Activated T-helper 1 cell treated with anti-CD3 and anti-CD28 coated beads, Interleukin-2, amount 50 U/mL, for 16 hours (primary cell): ENCODE measurements around the gene RIPOR2.
A peak's percentile ranks its signal among the peaks of the same experiment; 100 is the strongest.

Experiments
- DNase-seq, 2 donors: peaks; one replicate each; pipeline ENCODE4 v3.0.0-alpha.2; 2020; ENCODE audit warnings: low read depth in 1 of 2, low spot score in 1 of 2

The RIPOR2 gene

DNA sequence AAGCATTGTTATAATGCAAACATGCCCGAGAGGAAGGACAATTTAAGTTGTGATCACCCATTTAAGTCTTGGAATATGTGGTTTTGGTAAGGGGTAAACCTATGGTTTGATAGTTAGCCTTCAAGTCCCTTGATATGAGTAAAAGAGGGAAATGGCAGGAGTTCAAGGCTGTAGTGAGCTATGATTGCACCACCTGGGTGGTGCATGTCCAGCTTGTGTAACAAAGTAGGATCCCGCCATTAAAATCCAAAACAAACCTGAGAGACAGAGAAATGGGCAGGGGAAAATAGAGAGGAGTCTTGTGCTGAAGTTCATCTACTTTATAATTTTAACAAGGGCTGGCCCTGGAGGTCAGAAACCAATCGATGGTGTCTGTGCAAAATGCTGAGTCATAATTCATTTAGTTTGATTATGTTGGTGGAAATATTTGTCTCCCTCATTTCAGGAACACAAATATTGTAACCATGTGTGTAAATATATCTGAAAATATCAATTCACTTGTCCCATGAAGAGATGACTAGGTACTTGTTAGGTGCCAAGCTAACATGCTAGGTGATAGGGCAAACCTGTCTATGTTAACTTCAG is 113.8 kb downstream of the RIPOR2 start:
- no peak for DNase-seq

DNA sequence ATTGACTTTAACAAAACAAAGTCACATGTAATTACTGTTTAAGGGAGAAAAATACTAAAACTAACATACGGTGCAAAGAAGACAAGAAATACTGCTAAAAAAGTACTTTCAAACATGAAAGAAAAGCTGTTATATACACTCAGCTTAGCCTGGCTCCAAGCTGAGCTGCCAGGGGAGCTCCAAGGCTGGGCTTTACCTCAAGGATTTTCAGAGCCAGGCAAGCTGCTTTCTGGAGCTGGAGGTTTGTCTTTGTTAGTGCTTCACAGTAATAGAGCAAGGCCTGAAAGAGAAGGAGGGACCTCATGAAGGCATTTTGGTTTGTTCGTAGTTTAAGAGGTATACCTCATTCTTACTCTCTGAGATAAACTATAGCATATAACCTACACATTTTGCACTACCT is 117.4 kb downstream of the RIPOR2 start:
- no peak for DNase-seq

DNA sequence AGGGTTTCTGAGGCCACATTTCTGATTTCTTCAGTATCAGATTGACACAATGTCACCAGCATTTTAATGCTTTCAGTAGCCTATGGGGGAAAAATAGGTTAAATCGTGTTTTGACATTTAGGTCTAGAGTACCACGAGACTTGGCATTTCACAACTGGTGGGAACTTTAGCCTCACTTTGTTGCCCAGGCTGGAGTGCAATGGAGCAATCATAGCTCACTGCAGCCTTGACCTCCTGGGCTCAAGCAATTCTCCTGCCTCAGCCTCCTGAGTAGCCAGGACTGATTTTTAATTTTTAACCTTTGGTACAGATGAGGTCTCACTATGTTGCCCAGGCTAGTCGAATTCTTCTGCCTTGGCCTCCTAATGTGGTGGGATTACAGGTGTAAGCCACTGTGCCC is 126.0 kb downstream of the RIPOR2 start:
- DNase-seq = no peak

DNA sequence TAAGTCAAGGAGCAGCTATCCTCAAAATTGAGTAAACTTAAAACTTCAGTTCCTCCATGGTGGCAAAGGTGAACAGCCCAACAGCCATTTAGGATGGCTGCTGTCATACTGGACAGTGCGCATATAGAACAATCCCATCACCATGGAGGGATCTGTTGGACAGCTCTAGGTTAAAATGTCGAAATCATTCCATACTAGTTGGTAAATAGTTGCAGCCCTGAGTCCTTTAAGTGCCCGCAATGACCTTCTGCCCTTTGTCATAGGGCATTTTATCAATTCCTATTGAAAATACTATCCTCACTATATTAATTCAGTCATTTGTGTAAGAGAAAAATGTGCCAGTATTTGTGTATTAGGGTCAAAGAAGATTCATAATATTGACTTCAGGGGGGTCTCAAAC is 128.2 kb downstream of the RIPOR2 start:
- no peak for DNase-seq

DNA sequence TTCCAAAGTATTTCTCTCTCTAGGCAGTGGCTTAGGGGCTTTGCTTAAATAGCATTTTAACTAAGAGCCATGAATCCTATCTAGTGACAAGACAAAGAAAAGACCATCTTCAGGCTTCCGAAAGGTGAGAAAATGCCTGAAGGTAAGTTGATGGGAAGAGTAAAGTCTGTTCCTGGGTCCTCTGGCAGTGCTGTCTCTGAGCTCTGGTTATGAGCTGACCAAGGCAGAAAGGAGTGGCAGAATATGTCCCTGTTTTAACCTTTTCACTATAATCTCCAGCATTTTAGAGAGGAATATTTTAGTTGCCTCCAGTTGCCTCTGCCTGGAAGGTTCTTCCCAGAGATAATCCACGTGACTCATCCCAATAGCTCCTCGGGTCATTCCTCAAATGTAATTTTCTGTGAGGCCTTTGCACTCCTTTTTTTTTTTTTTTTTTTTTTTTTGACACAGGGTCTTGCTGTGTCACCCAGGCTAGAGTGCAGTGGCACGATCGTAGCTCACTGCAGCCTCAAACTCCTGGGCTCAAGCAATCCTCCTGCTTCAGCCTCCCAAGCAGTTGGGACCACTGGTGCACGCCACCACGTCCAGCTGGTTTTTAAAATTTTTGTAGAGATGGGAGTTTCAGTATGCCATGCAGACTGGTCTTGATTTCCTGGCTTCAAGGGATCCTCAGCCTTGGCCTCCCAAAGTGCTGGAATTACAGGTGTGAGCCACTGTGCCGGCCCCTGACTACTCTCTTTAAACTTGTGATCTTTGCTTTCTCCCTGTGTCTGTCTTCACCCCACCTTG is 133.3 kb downstream of the RIPOR2 start:
- no peak for DNase-seq

DNA sequence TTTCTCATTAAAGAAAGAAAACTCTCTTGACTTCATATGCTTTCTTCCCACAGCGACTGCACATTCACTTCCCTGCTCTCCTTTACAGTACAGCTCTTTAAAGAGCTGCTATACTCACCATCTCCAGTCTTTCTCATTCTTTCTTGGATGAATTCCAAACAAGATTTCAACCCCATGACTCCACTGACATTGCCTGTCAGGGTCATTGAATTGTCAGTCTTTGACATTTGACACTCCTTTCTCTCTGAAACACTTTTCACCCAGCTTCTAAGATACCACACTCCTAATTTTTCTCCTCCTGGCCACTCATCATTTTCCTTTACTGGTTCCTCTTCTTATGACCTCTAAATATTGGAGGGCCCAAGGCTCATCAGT is 136.2 kb downstream of the RIPOR2 start:
- DNase-seq = no peak

DNA sequence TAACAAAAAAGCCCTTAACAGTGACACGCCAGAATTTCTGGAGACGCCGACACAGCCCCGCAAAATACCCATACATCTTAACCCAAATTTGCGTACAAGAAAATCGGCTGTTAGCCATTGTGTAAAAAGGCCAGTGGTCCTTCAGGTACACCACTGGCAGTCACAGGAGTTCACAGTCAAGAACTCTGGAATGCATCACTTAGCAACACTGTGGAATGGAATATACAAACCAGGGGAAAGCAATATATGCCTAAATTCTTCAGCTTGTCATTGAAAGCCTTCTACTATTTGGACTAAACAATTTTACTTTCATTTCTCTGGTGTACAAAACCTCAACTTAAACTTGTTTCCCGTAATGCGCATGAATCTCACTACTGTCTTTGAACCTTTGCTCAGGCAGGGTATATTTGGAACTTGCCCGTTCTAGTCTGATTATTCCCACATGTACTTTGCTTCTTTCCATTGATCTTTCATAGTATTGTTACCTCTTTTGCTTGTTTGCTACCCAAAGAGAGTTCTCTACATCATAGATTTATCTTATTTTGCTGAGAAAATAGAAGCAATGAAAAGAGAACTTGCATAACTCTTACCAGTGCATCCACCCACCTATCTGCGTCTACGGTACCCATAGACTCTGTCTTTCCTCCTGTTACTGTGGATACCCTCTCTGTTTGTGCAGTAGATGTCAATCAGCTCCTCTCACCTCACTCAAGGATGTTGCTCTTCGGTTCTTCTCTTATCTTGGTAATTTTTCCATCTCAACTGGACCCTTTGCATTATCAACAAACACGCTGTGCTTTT is 136.8 kb downstream of the RIPOR2 start, which contains the start of gene ARMH2:
Gene ARMH2 (minus strand): TSS at position 178 of the 801 bp plus-strand sequence. CDS start 60 bp downstream, at position 118.
- DNase-seq = no peak

DNA sequence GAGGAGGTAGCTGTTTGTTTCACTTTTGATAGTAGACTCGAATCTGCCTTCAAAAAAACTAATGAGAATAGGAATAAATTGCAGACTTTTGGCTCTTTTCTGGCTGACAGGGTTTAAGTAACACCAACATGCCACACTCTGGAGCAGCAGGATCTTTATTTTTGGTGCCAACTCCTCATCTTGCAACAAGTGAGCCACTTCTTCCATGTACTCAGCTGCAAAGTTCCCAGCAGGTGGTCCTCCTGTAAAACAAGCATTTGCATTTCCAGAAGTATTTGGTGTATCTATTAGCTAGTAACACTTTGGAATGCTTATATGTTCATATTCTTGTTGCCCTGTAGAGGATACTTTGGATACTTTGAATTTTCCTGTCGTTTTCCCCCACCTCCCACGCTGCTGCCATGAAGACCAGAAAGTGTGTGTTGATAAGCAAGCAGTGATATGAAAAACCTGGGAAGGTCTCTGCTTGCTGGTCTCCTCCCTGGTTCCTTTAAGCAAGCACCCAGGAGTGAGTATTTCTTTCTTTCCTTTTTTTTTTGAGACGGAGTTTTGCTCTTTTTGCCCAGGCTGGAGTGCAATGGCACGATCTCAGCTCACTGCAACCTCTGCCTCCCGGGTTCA is 138.1 kb downstream of the RIPOR2 start:
- DNase-seq = no peak

DNA sequence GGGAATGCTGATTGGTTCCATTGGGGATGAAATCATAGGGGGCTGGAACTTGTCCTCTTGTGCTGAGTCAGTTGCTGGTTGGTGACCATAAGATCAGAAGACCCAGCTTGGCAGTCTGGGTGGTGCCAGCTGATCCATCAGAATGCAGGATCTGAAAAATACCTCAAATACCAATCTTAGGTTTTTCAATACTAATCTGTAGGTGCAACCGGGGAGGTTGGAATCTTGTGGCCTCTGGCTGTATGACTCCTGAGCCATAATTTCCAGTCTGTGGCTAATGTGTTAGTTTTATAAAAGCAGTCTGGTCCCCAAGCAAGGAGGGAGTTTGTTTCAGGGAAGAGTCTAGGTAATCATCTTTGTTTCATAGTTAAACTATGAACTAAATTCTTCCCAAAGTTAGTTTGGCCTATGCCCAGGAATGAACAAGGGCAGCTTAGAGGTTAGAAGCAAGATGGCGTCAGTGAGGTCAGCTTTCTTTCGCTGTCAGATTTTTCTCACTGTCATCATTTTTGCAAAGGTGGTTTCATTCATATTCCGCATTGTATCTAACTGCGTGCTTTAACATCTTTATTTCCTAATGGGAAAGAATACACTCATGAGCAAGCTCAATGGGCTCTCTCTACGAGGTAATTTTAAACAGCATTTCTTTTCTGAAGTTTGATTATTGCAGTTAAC is 139.0 kb downstream of the RIPOR2 start:
- no peak for DNase-seq

DNA sequence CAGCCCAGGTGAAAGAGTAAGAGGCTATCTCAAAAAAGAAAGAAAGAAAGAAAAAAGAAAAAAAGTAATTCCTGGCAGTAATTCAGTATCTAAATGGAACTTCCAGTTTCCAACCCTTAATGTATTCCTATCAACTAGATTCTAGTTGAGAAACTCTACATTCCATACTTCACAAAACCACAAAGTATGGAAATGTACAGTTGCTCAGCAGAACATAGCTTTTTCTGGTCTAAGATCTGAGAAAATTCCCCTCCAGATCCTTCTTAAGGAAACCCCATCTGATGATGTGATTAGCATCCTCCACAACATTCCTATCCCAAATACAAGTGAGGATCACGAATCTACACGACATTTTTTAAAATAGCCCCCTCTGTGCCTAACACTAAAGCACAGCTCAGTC is 140.7 kb downstream of the RIPOR2 start:
- no peak for DNase-seq

DNA sequence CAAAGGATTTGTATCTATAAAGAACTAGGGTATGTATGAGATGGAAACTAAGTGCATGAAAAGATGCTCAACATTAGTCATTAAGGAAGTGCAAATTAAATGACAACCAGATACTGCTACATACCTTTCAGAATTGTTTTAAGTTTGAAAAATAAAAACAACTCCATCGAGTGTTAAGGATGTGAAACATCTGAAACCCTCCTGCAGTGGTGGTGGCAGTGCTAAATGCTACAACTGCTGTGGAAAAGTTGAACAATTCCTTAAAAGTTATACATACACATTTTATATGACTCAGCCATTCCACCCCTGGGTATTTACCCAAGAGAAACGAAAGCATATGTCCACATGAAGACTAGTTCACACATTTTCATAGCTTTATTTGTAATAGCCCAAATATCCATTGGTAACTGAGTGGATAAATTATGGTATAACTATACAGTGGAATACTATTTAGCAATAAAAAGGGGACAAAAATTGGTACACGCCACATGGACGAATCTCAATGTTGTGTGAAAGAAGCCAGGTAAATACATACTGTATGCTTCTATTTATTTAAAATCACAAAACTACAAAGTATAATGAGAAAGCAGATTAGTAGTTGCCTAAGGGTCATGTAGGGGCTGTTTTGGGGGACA is 147.6 kb downstream of the RIPOR2 start:
- DNase-seq = no peak

DNA sequence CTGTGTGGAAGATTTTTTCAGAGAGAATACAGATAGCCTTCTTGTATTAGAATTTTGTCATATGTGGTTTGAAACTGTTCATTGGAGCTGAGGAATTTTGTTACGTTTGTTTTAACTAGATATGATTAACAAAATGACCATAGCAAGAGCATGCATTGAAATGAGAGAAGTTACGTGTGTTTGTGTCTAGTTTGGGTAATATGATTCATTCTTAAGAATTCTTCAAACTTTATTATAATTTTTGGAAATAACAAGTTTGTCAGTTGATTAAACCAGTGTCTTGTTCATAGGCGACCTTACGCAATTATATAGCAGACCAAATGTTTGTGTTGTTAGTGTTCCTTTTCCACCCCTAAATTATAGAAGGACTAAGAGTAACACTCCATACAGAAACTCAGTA is 155.6 kb downstream of the RIPOR2 start:
- DNase-seq = no peak

DNA sequence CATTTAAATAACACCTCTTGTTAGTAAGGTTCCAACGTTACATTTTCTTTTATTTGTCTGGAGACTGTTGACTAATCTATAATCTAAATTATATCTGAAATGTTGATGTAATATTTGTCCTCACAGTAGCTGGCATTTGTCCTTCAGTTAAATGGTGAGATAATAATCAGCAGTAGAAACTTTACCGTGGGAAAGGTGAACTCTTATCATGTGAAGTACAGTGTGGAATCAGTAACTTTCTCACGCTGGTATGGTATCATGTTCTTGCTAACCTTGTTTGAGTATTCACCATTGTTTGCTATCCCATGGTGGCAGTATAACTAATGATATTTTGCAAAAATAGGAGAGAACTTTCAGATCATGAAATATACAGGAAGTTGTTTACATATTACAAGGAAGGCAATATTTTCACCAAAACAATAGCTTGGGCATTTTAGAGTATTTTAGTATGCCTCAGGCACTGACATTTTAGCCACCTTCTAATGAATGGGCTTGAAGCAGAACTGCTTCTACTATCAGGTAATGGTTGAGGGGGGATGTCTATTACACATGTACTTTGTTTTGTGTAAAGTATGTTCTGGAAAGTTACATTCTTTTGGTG is 156.2 kb downstream of the RIPOR2 start:
- DNase-seq = no peak

DNA sequence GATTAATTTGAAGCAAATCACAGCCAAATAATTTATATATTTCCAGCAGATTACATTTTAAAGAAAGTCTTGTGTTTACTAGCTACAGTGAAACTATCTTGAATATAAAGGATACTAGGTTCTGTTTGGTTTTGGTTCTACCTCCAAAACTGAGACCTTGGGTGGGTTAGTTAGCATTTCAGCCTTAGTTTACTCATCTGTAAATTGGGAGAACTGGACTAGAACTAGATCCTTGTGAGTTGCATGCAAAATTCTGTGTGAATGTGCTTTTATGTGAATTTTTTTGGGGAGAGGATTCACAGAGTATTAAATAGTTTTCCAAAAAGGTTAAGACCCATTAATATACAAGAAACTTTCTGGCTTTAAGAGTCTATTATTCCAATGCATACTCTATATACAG is 156.9 kb downstream of the RIPOR2 start:
- DNase-seq = no peak

DNA sequence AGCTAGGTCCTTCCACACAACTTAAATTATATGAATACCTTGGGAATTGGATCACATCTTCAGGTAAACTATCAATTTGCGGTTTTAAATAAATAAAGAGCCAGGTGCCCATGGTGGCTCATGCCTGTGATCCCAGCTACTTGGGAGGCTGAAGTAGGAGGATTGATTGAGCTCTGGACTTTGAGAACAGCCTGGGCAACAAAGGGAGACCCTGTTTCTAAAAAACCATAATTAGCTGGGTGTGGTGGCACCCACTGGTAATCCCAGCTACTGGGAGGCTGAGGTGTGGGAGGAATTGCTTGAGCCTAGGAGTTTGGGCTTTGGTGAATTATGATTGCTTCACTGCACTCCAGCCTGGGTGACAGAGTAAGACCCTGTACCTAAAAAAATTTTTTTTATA is 157.6 kb downstream of the RIPOR2 start:
- DNase-seq = no peak

DNA sequence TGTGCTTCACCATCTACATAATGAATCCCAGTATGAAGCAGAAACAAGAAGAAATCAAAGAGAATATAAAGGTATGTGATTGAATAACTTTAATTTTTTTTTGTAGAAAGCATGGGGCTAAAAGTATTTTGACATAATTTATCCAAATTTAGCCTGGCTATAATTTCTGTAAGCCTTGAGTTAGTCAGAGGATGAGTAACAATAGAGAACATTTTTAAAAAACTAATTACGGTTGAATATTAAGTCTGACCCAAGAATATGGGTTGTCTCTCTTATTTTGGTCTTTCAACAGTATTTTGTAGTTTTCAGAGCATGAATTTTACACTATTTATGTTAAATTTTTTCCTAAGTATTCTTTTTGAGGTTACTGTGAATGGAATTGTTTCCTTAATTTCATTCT is 158.5 kb downstream of the RIPOR2 start:
- no peak for DNase-seq

DNA sequence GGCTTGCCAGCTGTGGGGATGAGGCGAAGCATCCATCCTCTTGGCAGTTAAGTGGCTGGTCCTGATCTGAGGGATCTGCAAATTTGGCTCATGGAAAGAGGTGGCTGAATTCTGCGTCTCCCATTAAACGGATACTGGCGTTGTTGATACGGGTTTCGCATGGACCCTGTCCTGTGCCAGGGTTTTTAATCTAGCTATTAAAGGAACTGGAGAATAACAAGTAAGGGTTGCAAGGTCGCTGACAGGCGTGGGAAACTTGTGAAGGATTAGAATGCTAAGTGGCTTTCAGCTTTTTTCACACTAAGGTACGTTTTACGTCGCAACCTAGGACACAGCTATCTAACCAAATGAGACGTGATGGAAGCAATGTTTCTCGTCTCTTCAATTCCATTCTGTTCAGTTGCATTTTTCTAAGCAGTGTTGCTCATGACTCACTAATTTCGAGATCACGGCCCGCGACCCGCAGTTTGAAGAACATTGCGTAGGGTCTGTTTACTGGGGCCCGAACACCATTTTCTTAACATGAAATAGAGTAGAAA is 160.2 kb downstream of the RIPOR2 start:
- no peak for DNase-seq

DNA sequence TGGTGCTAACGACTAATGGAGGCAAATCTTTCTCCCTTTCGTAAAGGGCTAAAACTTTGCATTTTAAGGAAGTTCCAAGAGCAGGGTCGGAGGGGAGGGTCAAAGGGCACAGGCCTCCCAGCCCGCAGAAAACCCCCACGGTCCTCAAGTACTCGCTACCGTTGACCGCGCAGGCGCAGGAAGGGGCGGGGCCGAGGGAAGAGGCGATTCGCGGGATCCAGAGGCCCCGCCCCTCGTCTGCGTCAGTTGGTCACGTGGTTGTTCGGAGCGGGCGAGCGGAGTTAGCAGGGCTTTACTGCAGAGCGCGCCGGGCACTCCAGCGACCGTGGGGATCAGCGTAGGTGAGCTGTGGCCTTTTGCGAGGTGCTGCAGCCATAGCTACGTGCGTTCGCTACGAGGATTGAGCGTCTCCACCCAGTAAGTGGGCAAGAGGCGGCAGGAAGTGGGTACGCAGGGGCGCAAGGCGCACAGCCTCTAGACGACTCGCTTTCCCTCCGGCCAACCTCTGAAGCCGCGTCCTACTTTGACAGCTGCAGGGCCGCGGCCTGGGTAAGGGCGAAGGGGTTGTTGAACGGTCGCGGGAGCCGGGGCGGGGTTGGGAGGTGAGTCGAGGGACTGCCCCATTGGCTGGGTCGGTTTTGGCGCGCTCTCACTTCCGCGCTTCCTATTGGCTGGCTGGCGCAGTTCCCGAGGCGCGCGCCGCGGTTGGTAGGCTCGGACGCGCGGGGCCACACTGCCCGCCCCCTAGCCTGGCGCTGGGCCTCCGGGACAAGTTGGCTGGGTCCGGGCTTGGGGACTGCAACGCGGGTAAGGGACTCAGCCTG is 160.9 kb downstream of the RIPOR2 start, which contains the start of gene GMNN:
Gene GMNN (plus strand): TSS at position 242 of the 824 bp plus-strand sequence. CDS start 2,310 bp downstream, outside the sequence.
- DNase-seq = peak; percentile 95 to 96

DNA sequence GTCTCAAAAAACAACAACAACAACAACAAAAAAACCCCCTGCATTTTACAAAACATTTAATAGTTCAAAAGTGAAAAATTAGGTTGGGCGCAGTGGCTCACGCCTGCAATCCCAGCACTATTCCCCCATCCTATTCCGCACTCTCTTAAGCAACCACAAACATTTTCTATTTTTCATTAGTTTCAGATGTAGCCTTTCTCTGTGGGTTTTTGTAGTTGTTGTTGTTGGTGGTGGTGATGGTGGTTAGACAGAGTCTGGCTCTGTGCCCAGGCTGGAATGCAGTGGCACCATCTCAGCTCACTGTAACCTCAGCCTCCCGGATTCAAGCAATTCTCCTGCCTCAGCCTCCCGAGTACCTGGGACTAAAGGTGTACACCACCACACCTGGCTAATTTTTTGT is 167.4 kb downstream of the RIPOR2 start:
- no peak for DNase-seq
